Transverse colon (tissue), 4 donors: Measurements from ENCODE around the gene NR4A2. TPM values are rescaled to one million over a fixed set of nuclear protein-coding genes. Genes with fewer than 3 reads are reported as not detected.

Source experiments
- DNase-seq: peaks from one replicate; pipeline ENCODE4 v3.0.0-alpha.2; 2019
- H3K27ac ChIP-seq, 4 donors: fragments of 200-600 bp; sonication (generic); 2 replicates each; pipeline ENCODE4 v1.5.1; 2016 to 2018; ENCODE audit warnings: inconsistent platforms in 4 of 4
- H3K27me3 ChIP-seq: fragments of 200-600 bp; sonication (generic); 2 replicates; pipeline ENCODE4 v1.5.1; 2017; ENCODE audit warnings: inconsistent platforms
- H3K36me3 ChIP-seq, 4 donors: fragments of 200-600 bp; sonication (generic); 2 replicates each; pipeline ENCODE4 v1.5.1; 2017 to 2019; ENCODE audit warnings: inconsistent platforms in 4 of 4
- H3K4me1 ChIP-seq, 4 donors: fragments of 200-600 bp; sonication (generic); 2 replicates each; pipeline ENCODE4 v1.5.1; 2017 to 2020; ENCODE audit warnings: inconsistent platforms in 4 of 4
- H3K4me3 ChIP-seq, 4 donors: fragments of 200-600 bp; sonication (generic); 1 replicate in 1 of 4; 2 replicates in 3 of 4; pipeline versions ENCODE4 v1.5.1 to v1.6.1; 2017 to 2019; ENCODE audit warnings: inconsistent platforms in 4 of 4
- H3K9me3 ChIP-seq, 2 donors: fragments of 200-600 bp; sonication (generic); 2 replicates each; pipeline ENCODE4 v1.5.1; 2017 to 2019; ENCODE audit warnings: inconsistent platforms in 2 of 2
- EP300 ChIP-seq: sonication (generic); formaldehyde crosslinking; IDR thresholded peaks from one replicate; pipeline ENCODE4 v1.6.1; 2017; ENCODE audit warnings: antibody characterized with exemption, low read depth
- POLR2A ChIP-seq: fragments of 450-650 bp; IDR thresholded peaks from one replicate; pipeline ENCODE4 v1.6.1; 2016; ENCODE audit warnings: antibody characterized with exemption, mild to moderate bottlenecking, moderate library complexity
- POLR2AphosphoS5 ChIP-seq, 3 donors: sonication (generic); formaldehyde crosslinking; IDR thresholded peaks; one replicate each; pipeline ENCODE4 v1.6.1; 2016; ENCODE audit warnings: antibody characterized with exemption in 3 of 3
- WGBS, 2 donors: methylation state at CpG; one replicate each; pipeline ENCODE4 v1.1.5; 2018; ENCODE audit warnings: low coverage in 1 of 2; 5-methylcytosine and 5-hydroxymethylcytosine counted together
- in situ Hi-C, 4 donors: fragments of 200-750 bp; cut with MboI; loops; one replicate each; pipeline versions ENCODE4 v1.15.0 to v1.15.1; 2017; ENCODE audit warnings: low sequenced_read_pairs in 3 of 4, low pct_ligation_motif_present in 1 of 4, low pct_unique_long_range_greater_than_20kb in 1 of 4
- intact Hi-C: fragments of 100-400 bp; cut with DNase I; formaldehyde crosslinking; loops from one replicate; pipeline ENCODE4 v1.15.1; 2023; ENCODE audit warnings: low total_unique reads
- total RNA-seq, 4 donors: library from RNA; depleted of rRNA; stranded (reverse); fragments of >200 nt; gene quantifications; one replicate each; pipeline ENCODE4 v1.1.0, GENCODE V29; 2016
- TF ChIP-seq, protein P1 (sequence below), 5 experiments: fragments of 200-600 bp in 3 of 5; fragments of 450-650 bp in 2 of 5; sonication (generic) in 3 of 5; IDR thresholded peaks; 1 replicate in 2 of 5; 2 replicates in 3 of 5; pipeline ENCODE4 v1.5.1; 2016 to 2017; ENCODE audit warnings: antibody characterized with exemption in 5 of 5, inconsistent platforms in 3 of 5, mild to moderate bottlenecking in 2 of 5, moderate library complexity in 1 of 5

NR4A2 gene
- total RNA-seq, 4 donors from 2014 or later = 2.9 to 7.4 (median 4.1) TPM

DNA sequence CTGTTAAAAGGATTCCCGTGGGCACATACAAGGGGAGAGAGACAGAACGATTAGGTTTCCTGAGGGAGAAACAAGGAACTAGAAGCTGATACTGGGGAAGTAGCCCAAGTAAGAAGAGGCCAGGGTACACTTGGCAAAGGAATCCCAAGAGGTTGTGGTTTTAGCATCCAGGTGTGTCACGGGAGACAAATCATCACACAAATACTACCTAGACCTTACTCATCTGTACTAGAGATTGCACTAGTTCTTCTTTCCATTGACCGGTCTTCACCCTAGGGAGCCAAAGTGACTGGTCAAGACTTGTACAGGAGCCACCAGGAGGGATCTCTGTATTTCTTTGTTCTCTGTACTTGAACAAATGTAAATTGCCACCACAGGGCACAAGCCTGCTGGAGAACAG is 14.2 kb upstream of the NR4A2 start:
- no peaks in the 10 kb centered on the region for H3K27me3 ChIP-seq
- in situ Hi-C loops (loop anchor here in 3 of 4 donors (10.0 to 25.0 kb wide), 3 partner anchors 48 to 241 kb away; partner anchors contain the start of gene GPD2 (in 2 of the 3)), intact Hi-C loops (no loop called here)
- H3K27ac ChIP-seq = no peak overlapping the region
- TF ChIP-seq EP300 (no peak), POLR2A (no peak), POLR2AphosphoS5 (IDR thresholded peaks at IDR 0.05) (no peak)
- TF ChIP-seq, protein P1, sequence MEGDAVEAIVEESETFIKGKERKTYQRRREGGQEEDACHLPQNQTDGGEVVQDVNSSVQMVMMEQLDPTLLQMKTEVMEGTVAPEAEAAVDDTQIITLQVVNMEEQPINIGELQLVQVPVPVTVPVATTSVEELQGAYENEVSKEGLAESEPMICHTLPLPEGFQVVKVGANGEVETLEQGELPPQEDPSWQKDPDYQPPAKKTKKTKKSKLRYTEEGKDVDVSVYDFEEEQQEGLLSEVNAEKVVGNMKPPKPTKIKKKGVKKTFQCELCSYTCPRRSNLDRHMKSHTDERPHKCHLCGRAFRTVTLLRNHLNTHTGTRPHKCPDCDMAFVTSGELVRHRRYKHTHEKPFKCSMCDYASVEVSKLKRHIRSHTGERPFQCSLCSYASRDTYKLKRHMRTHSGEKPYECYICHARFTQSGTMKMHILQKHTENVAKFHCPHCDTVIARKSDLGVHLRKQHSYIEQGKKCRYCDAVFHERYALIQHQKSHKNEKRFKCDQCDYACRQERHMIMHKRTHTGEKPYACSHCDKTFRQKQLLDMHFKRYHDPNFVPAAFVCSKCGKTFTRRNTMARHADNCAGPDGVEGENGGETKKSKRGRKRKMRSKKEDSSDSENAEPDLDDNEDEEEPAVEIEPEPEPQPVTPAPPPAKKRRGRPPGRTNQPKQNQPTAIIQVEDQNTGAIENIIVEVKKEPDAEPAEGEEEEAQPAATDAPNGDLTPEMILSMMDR (IDR thresholded peaks at IDR 0.05) = no peak
- no peak for DNase-seq
- WGBS, 2 donors = 33 to 63% methylated on average over 2 to 4 of the region's 4 CpGs
- peaks cover 0 to 6% (median 4%) of the 10 kb centered on the region in 4 donors for H3K4me1 ChIP-seq
- no peak overlapping the region for H3K4me3 ChIP-seq
- no peaks in the 10 kb centered on the region for H3K36me3 ChIP-seq
- H3K9me3 ChIP-seq = no peaks in the 10 kb centered on the region

DNA sequence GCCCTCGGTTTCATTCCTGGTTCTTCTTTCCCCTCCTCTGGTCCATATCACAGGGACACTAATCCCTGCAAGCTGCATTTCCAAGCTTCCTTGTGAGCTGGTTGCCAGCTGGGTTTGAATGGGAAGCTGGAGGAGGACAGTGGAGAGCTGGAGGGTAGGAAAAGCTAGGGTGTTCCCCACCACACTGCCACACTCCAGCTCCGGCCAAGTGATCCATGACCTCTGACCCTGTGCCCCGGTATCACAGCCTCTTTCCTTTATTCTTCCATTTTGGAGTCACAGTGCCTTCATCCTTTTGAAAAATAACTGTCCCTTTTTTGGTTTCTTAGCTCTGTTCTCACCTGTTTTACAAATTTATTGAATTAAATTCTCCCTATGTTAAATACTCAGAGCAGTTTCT is 13.1 kb upstream of the NR4A2 start:
- in situ Hi-C loops (loop anchor here in 3 of 4 donors (10.0 to 25.0 kb wide), 3 partner anchors 49 to 242 kb away; partner anchors contain the start of gene GPD2 (in 2 of the 3)), intact Hi-C loops (no loop called here)
- Histone ChIP-seq H3K4me3 (no peak overlapping the region), H3K4me1 (peaks cover 5 to 12% (median 8%) of the 10 kb centered on the region in 4 donors), H3K9me3 (no peaks in the 10 kb centered on the region), H3K36me3 (no peaks in the 10 kb centered on the region), H3K27me3 (no peaks in the 10 kb centered on the region), H3K27ac (no peak overlapping the region)
- no peak for DNase-seq
- 79 to 83% methylated on average over 3 of the region's 3 CpGs for WGBS, 2 donors
- TF ChIP-seq EP300 (no peak), POLR2A (no peak), POLR2AphosphoS5 (IDR thresholded peaks at IDR 0.05) (no peak)
- TF ChIP-seq, protein P1 (IDR thresholded peaks at IDR 0.05) = no peak

DNA sequence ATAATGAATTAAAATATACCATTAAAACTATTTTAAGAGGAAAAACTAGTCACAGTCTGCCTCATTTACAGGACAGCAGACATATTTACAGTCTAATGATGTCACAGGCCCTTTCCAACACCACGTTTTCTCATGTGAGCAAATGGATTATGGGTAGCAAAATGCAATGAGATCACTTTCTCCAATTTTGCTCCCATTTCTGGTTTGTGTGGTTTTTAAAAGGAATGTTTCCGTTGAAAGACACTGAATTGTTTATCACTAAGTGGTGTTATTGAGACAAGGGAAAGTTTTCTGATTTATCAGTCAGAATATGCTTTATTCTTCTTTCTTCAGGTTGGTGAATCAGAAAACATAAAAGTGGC is 11.4 kb upstream of the NR4A2 start:
- Histone ChIP-seq H3K27me3 (no peaks in the 10 kb centered on the region), H3K9me3 (no peaks in the 10 kb centered on the region), H3K4me3 (no peak overlapping the region), H3K27ac (no peak overlapping the region), H3K36me3 (no peaks in the 10 kb centered on the region), H3K4me1 (peaks cover 13 to 27% (median 22%) of the 10 kb centered on the region in 4 donors)
- TF ChIP-seq POLR2AphosphoS5 (IDR thresholded peaks at IDR 0.05) = no peak
- TF ChIP-seq POLR2A = no peak
- TF ChIP-seq, protein P1 (IDR thresholded peaks at IDR 0.05) = no peak
- no peak for TF ChIP-seq EP300
- in situ Hi-C loops = loop anchor here in 3 of 4 donors (10.0 to 25.0 kb wide), 3 partner anchors 51 to 243 kb away; partner anchors contain the start of gene GPD2 (in 2 of the 3)
- WGBS, 2 donors = 52 to 56% methylated on average over 2 of the region's 2 CpGs
- intact Hi-C loops = no loop called here
- no peak for DNase-seq

DNA sequence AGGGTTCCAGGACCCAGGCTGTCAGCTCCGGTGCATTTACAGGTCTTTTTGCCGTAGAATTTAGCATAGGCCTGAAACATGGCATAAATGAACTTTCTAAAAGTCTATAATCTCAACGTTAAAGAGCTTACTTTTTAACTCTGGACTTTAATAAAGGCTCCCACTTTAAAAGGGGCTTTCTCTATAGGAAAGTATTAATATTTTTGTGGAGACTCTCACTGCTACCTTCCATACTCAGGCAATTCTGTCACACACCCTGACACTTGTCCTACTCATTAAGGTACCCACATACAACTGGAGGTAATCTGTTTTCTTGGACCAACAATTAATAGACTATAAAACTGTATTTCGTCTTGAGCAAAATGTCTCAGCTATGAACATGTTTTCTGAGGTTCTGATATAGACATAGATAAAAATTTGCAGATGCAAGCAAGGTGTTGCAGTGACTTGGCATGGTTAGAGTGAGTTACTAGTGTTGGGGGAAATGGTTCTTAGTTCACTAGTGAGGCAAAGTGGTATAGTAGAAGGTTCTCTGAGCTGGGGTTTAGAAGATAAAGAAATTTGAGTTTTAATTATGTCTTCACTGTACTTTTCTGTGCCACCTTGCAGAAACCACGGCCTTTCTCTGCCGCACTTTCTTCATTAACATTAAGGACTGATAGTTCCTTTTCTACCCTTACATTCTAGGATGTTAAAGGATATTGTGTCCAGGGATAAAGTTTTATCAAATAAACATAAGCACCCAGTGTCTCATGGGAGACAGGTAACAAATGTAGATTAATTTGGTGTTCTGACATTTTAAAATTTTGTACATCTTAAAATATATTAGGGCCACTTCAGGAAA is 10.8 kb upstream of the NR4A2 start:
- intact Hi-C loops (no loop called here), in situ Hi-C loops (loop anchor here in 3 of 4 donors (10.0 to 25.0 kb wide), 3 partner anchors 51 to 244 kb away; partner anchors contain the start of gene GPD2 (in 2 of the 3))
- Histone ChIP-seq H3K27me3 (no peaks in the 10 kb centered on the region), H3K9me3 (no peaks in the 10 kb centered on the region), H3K27ac (peak overlapping the region; percentile 100), H3K36me3 (no peaks in the 10 kb centered on the region), H3K4me1 (peaks cover 16 to 33% (median 24%) of the 10 kb centered on the region in 4 donors), H3K4me3 (peak overlapping the region; percentile 45 to 100 (median 90))
- TF ChIP-seq POLR2A (no peak), POLR2AphosphoS5 (IDR thresholded peaks at IDR 0.05) (no peak), EP300 (no peak)
- TF ChIP-seq, protein P1 (IDR thresholded peaks at IDR 0.05) = no peak
- DNase-seq = no peak
- WGBS, 2 donors = 40 to 52% methylated on average over 4 to 6 of the region's 6 CpGs
